ENCODE results near the gene ATAD1.

ATAD1 gene

GRCh38 chr10:87713707-87714106 is 104.3 kb downstream of the ATAD1 start:
- DNase-seq (ENCODE audit: low read depth): no peak

GRCh38 chr10:87712913-87713616 is 105.0 kb downstream of the ATAD1 start:
- DNase-seq (ENCODE audit: low read depth): no peak

DNA sequence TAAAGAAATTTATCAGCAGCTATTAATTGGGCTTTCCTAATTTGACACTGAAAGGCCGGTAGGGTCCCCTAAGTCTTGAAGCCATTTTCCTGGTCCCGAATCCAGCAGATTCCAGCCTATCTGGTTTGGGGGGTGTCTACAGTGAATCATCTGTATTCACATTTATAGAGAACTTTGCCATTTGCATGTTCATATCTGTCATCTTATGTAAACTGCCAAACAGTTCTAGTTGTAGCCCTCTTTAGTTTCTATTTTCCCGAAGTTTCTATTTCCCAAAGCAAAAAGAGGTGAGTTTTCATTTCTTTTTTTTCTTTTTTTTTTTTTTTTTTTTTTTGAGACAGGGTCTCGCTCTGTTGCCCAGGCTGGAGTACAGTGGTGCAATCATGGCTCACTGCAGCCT is 110.8 kb downstream of the ATAD1 start:
- DNase-seq (ENCODE audit: low read depth): no peak

- no peak for DNase-seq (ENCODE audit: low read depth)
Measured at GRCh38 chr10:87706731-87707130, 111.3 kb downstream of the ATAD1 start.

DNA sequence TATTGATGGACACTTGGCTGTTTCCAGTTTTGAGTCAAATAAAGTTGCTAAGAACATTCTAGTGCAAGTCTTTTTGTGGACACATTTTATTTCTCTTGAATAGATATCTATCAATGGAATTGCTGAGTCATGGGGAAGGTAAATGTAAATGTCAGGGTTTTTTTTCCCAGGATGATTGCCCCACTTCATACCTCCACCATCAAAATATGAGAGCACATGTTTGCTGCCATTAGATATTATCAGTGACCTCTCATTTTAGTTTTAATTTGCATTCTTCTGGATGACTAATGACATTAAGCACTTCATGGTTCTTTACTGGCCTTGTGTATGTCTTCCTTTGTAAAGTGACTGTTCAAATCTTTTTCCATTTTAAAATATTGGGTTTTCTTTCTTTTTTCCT is 112.7 kb downstream of the ATAD1 start:
- no peak for DNase-seq (ENCODE audit: low read depth)

- DNase-seq (ENCODE audit: low read depth): no peak
Measured at GRCh38 chr10:87703771-87704170, 114.3 kb downstream of the ATAD1 start.

DNA sequence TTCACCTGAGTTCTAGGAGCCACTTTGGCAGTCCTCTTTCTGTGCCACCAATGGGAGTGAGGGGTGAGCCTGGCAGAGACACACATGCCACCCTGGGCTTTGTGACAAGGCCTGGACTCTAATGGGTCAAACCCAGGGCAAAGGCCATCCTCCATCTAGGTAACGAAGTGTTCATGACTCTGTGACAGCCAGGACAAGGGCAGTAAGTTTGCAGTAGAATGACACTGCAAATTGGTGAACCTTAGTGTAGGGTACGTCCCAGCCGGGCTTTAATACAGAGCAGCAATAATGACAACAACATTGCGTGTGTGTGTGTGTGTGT is 115.1 kb downstream of the ATAD1 start:
- no peak for DNase-seq (ENCODE audit: low read depth)

GRCh38 chr10:87702260-87702972 is 115.6 kb downstream of the ATAD1 start:
- DNase-seq (ENCODE audit: low read depth): no peak

Data from HS-27A (cell line).